Measurements from ENCODE around the gene TLCD5. TPM values are rescaled to one million over a fixed set of nuclear protein-coding genes. Genes with fewer than 3 reads are reported as not detected.

The TLCD5 gene
- total RNA-seq, 2 experiments from 2014 or later: 0.36 to 0.83 TPM

DNA sequence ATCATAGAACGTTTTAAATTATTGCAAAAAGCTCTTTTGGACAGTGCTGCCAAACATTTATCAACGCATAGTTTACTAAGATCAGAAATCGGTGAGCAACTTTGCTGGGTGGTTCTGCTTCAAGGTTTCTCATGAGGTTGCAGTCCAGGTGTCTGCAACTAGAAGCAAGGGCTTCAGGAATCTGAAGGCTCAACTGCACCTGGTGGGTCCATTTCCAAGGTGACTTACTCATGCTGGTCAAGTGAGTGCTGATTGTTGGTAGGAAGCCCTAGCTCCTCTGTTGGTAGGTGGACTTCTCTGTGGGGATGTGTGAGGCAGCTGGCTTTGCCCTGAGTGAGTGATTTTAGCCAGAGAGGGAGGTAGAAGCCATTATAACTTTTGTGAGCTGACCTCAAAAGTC lies 33.6 kb downstream of the TLCD5 start:
- ChIA-PET CTCF (no interaction called here), POLR2A (no interaction called here)
- DNase-seq (no peak), ATAC-seq (no peak)
- Mint-ChIP-seq H3K27me3 (peaks cover 20% of the 10 kb centered on the region), H3K9me3 (no peaks in the 10 kb centered on the region), H3K4me1 (ENCODE audit: low read depth) (no peaks in the 10 kb centered on the region), H3K36me3 (ENCODE audit: low read depth) (no peaks in the 10 kb centered on the region), H3K4me3 (no peak overlapping the region), H3K27ac (no peak overlapping the region)
- TF ChIP-seq, protein P1, sequence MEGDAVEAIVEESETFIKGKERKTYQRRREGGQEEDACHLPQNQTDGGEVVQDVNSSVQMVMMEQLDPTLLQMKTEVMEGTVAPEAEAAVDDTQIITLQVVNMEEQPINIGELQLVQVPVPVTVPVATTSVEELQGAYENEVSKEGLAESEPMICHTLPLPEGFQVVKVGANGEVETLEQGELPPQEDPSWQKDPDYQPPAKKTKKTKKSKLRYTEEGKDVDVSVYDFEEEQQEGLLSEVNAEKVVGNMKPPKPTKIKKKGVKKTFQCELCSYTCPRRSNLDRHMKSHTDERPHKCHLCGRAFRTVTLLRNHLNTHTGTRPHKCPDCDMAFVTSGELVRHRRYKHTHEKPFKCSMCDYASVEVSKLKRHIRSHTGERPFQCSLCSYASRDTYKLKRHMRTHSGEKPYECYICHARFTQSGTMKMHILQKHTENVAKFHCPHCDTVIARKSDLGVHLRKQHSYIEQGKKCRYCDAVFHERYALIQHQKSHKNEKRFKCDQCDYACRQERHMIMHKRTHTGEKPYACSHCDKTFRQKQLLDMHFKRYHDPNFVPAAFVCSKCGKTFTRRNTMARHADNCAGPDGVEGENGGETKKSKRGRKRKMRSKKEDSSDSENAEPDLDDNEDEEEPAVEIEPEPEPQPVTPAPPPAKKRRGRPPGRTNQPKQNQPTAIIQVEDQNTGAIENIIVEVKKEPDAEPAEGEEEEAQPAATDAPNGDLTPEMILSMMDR (IDR thresholded peaks at IDR 0.05): no peak
- intact Hi-C loops (cut with micrococcal nuclease): no loop called here

DNA sequence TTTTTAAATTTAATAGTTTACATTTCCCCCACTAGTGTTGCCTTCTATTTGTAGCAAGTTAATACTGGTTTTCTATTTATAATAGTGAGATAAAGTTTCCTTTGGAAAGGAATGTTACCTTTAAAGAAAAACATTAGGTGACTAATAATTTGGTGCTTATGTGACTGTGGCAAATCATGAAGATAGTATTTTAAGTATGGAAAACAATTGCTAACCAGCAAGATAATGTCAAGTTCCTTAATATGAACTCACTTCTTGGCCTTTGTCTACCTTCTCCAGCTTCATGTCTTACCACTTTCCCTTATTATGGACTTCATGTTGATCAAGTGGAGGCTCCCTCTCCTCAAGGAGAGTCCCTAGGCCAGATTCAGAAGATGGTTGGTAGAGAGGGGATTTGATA lies 38.3 kb downstream of the TLCD5 start:
- TF ChIP-seq, protein P1 (IDR thresholded peaks at IDR 0.05): no peak
- Mint-ChIP-seq H3K4me1 (ENCODE audit: low read depth) (no peaks in the 10 kb centered on the region), H3K27ac (no peak overlapping the region), H3K27me3 (peaks cover 16% of the 10 kb centered on the region), H3K36me3 (ENCODE audit: low read depth) (no peaks in the 10 kb centered on the region), H3K9me3 (no peaks in the 10 kb centered on the region), H3K4me3 (no peak overlapping the region)
- intact Hi-C loops (cut with micrococcal nuclease): no loop called here
- ATAC-seq (no peak), DNase-seq (no peak)
- ChIA-PET POLR2A (interaction anchor here (0.6 kb wide), 1 partner anchor 687 kb away, joined by 4 read pairs; no protein-coding TSS in a partner anchor), CTCF (interaction anchor here (0.9 kb wide), 1 partner anchor 23 kb away, joined by 3 read pairs; no protein-coding TSS in a partner anchor)

DNA sequence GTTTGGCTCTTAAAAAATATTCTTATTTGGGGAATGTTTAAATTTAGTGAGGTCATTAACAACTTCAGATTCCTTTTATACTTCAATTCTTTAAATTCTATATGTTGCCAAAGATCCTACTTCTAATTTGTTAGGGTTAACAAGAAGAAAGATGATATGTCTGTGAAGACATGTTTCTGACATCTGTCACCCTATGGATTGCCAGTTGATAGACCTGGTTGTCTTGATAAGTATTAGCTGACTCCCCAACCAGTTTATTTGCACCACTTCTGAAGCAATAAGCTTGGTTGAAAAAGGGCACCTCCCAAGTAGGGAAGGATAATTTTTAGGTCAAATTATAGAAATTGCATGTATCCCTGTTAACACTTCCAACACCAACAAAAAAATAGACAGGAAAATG lies 40.4 kb downstream of the TLCD5 start:
- no peaks in the 10 kb centered on the region for H3K9me3 Mint-ChIP-seq
- no peaks in the 10 kb centered on the region for H3K4me1 Mint-ChIP-seq (ENCODE audit: low read depth)
- ATAC-seq (no peak), DNase-seq (no peak)
- H3K27me3 Mint-ChIP-seq: peaks cover 12% of the 10 kb centered on the region
- H3K4me3 Mint-ChIP-seq: no peak overlapping the region
- ChIA-PET POLR2A (no interaction called here), CTCF (interaction anchor here (0.7 kb wide), 1 partner anchor 59 kb away, joined by 3 read pairs; no protein-coding TSS in a partner anchor)
- no peaks in the 10 kb centered on the region for H3K36me3 Mint-ChIP-seq (ENCODE audit: low read depth)
- TF ChIP-seq, protein P1 (IDR thresholded peaks at IDR 0.05): no peak
- no peak overlapping the region for H3K27ac Mint-ChIP-seq
- intact Hi-C loops (cut with micrococcal nuclease): no loop called here

DNA sequence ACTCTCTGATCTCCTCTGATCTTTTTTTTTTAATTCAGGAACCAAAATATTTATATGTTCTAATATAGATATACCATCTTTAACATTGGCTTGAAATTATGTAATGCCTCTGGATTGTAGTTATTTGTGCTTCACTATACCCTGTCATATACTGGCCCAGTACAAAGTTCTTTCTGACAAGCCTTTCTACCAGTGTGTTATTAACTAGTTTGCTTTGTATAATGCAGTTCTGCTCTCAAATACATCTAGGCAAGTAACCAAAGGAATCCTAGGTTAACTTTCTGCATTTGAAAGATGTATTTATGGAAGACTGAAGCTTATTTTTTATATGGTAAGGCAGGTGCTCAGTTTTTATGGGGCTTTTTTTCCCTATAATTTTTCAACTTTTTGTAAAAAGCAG lies 47.2 kb downstream of the TLCD5 start:
- DNase-seq (no peak), ATAC-seq (no peak)
- no peaks in the 10 kb centered on the region for H3K9me3 Mint-ChIP-seq
- no peak overlapping the region for H3K4me3 Mint-ChIP-seq
- POLR2A ChIA-PET: interaction anchor here (0.5 kb wide), 1 partner anchor 909 kb away, joined by 3 read pairs; no protein-coding TSS in a partner anchor
- H3K27me3 Mint-ChIP-seq: peaks cover 12% of the 10 kb centered on the region
- H3K4me1 Mint-ChIP-seq (ENCODE audit: low read depth): no peaks in the 10 kb centered on the region
- H3K27ac Mint-ChIP-seq: no peak overlapping the region
- intact Hi-C loops (cut with micrococcal nuclease): no loop called here
- TF ChIP-seq, protein P1 (IDR thresholded peaks at IDR 0.05): no peak
- CTCF ChIA-PET: interaction anchor here (1.3 to 1.4 kb wide), 2 partner anchors 29 to 37 kb away, joined by 3 to 5 read pairs; no protein-coding TSS in a partner anchor
- H3K36me3 Mint-ChIP-seq (ENCODE audit: low read depth): peaks cover 2% of the 10 kb centered on the region

DNA sequence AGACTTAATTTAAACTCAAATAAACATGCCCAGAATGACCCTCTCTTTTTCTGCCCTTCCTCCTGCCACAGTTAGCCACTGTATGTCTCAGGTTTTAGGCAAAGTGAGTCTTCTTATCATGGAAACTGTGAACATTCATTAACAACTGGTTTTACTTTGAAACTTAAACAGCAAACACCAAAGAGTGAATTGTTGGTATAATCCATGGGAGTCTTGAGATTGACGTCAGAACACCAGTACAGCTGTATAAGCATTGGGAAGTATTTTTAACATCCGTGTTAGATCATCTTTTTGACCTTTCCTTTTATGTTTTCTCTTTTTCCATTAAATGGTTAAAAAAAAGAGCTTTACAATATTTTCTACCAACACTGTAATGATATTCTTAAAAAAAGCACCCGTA lies 50.0 kb downstream of the TLCD5 start:
- POLR2A ChIA-PET: no interaction called here
- H3K36me3 Mint-ChIP-seq (ENCODE audit: low read depth): peaks cover 2% of the 10 kb centered on the region
- H3K4me1 Mint-ChIP-seq (ENCODE audit: low read depth): no peaks in the 10 kb centered on the region
- peaks cover 9% of the 10 kb centered on the region for H3K9me3 Mint-ChIP-seq
- intact Hi-C loops (cut with micrococcal nuclease): no loop called here
- DNase-seq (no peak), ATAC-seq (no peak)
- peaks cover 9% of the 10 kb centered on the region for H3K27me3 Mint-ChIP-seq
- TF ChIP-seq, protein P1 (IDR thresholded peaks at IDR 0.05): no peak
- CTCF ChIA-PET: no interaction called here
- H3K4me3 Mint-ChIP-seq: no peak overlapping the region
- H3K27ac Mint-ChIP-seq: no peak overlapping the region

Measured in activated CD8-positive, alpha-beta T cell treated with anti-CD3 and anti-CD28 coated beads for 36 hours (primary cell).